GM21381 (cell line): ENCODE data around the gene PPIP5K1.

Source experiments
- ATAC-seq: cut with Tn5 transposase; IDR thresholded peaks from one replicate; pipeline ENCODE4 v1.9.1; 2021; ENCODE audit warnings: mild to moderate bottlenecking, moderate library complexity; ENCODE audit not compliant: unreplicated experiment

PPIP5K1 gene

DNA sequence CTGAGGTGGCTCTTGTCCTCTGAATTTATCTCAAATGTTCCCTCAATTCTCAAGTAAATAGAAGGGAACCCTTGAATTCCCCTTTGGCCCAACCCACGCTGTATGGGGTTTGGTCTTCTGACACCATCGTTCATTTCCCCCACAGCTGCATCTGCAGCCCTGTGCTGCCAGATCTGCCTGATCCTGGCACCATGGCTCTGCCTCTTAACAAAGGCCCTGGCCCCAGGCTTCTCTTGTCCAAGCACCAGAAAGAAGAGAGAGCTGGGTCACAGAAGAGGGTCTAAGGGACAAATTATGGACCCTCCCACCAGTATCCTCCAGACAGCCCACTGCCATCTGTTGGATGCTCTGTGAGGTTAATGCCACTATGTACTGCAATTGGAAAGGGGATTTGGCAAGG, 70.8 kb downstream of the PPIP5K1 start:
- no peak for ATAC-seq

DNA sequence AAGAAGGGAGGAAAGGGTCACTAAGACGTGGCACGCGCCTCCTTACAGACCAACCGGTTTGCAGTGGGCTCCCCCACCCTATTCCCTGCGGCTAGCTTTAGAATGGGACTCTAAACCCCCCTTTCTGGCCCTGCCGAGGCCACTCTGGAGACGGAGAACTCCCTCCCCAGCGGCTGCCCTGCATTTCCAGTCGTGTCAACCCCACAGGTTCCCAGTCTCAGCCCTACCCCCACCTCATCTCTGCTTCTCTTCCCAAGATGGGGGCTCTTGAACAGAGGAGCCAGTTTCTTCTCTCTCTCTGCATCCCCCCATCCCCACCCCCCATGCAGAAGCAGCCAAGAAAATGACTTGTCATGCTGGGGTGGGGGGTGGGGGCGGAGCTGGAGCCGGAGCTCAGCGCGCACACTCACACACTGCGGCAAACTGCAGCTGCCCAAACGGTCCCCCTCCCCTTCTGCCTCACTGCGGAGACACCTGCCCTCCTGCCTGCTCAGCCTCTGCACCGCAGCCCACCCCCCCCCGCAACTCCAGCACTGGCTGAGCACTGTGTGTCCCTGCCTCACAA, 71.7 kb downstream of the PPIP5K1 start:
- no peak for ATAC-seq

DNA sequence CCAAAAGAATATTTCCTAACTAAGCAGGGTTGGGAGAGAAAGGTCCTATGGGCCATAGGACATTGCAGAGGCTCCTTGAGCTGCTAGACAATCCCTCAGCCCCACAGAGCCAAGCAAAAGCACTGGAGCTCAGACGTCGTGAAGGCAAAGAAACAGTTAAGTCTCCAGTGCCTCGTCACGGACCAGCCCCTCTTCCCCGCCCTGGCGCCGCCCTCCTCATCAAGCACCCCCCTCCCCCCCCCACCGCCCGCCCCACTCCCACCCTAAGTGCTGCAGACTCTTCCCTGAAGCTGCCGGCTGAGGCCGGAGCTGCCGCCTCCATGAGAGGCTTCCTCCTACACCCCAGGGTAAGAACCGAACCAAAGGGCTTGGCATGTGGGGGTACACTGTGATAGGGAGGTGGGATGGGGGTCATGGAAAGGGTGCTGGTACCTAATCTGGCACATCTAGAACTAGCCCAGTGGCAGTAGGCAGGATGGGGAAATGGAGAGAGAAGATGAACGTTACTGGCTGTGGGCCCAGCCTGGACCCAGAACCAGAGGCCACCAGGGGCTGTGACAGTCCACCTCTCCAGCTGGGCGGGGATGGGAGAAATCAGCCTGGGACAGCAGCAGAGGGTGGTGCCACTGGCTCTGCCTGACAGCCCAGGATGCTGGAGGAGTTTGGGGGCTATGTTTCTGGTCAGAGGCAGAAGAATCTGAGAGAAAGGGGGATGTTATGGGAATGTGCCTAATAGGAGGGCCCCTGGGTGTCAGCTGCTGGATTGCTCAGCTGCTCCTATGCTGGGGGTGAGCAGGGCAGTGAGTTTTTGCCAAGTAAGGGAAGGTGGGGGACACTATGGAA, 72.4 kb downstream of the PPIP5K1 start, which contains the start of gene MAP1A:
TSS of gene MAP1A (plus strand) at position 255 of the 843 bp plus-strand sequence. CDS start 3,866 bp downstream, outside the sequence.
- no peak for ATAC-seq

DNA sequence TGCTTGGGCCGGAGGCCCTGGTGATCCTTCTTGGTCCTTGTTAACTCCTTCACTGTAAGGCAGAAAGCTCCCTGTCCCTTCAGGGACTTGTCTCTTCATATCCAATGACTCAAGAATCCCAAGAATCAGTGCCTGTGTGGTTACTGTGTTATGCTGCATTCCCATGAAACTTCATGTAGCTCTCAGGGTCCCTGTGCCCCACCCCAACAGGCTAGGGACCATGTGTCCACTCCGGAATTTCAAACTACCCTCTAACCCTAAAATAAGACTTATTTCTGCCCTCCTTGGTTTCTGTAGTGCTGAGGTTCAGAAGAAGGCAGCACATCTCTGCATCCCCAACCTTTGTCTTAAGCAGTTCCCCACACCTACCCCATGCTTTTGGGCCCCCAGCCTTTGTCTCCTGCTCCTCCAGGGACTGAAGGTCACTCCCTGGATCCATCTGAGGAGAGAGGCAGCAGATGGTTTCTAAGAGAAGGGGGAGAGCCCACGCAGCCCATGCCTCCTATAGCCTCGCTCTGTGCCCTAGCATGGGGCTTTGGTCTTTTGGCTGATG, 73.1 kb downstream of the PPIP5K1 start:
- ATAC-seq: no peak

DNA sequence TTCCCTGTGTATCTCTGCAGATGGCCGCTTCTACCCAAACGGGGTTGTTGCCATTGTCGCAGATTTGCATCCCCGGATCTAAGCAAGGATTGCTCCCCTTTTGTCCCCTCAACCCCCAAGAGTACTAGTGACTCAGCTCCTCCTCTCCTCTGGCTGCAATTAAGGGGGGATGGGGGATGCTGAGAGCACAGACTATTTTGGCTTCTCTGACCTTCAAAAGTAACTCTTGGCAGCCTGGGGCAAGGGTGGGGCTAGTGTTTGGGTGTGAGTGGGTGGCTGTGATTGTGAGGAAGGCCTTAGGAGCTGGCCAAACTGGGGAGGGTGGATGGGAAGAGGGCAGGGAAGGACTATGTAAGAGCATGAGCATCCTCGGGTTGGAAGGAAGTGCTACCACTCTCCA, 73.8 kb downstream of the PPIP5K1 start:
- ATAC-seq: no peak

DNA sequence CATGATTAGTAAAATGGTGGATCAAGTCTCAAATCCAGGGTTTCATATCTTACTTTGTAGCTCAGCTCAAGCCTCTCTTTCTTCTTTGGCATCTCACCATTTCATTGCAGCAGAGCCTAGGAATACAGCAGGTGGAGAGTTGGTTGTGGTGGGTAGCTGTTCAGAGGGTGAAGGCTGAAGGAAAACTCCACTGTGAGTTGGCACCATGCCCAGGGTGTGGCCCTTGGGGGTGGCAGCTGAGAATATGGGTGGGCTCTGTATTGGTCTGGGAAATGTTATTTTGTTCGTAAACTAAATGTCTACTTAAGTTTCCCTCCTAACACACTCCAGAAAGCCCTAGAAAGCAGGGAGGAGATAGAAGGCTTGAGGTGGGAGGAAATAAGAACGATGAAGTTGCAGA, 74.3 kb downstream of the PPIP5K1 start:
- no peak for ATAC-seq

DNA sequence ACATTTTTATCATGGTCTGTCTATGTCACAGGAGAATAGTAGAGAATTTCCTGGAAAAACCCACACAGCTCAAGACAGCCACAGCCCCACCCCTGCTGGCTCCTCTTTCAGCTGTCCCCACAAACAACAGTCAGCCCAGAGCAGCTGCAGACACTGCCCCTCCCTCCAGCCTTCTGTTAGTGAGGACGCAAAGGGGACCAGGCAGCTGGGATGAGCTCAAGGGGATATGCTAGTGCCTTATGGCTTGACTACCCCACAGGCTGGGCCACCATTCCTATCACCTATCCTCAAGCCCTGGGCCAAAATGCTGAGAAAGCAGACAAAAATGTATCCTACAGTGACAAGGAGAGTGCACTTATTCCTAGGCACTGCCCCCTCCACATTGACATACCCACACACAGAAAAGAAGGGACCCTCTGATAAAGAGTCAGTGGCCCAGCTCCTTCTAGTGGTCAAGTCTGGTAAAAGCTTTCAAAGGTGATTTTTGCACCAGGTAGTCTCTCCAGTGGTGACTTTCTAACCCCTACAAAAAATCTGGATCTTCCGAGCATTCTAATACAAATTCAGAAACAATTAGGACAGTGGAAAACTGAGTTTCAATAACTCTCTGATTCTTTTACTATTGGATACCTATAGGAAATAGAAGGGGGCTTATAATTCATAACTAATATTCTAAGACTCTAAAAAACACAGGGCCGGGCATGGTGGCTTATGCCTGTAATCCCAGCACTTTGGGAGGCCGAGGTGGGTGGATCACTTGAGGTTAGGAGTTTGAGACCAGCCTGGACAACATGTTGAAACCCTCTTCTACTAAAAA, 75.6 kb downstream of the PPIP5K1 start:
- ATAC-seq: no peak

DNA sequence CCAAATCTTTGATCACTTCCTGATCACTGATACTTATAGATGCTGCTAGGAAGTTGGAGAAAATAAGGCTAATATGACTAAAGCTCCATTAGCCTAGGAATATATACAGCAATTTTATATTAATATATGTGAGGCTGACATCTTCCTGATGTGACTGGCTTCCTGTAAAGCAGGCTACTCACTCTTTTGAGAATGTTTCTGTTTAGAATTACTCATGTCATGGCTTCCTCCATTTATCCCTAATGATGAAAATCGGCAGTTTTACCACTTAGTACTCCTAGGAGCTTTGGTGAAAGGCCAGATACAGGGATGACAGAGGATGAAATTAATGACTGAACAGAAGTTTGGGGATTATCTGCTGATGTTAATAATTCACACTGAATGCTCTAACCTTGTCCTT, 76.5 kb downstream of the PPIP5K1 start:
- no peak for ATAC-seq

DNA sequence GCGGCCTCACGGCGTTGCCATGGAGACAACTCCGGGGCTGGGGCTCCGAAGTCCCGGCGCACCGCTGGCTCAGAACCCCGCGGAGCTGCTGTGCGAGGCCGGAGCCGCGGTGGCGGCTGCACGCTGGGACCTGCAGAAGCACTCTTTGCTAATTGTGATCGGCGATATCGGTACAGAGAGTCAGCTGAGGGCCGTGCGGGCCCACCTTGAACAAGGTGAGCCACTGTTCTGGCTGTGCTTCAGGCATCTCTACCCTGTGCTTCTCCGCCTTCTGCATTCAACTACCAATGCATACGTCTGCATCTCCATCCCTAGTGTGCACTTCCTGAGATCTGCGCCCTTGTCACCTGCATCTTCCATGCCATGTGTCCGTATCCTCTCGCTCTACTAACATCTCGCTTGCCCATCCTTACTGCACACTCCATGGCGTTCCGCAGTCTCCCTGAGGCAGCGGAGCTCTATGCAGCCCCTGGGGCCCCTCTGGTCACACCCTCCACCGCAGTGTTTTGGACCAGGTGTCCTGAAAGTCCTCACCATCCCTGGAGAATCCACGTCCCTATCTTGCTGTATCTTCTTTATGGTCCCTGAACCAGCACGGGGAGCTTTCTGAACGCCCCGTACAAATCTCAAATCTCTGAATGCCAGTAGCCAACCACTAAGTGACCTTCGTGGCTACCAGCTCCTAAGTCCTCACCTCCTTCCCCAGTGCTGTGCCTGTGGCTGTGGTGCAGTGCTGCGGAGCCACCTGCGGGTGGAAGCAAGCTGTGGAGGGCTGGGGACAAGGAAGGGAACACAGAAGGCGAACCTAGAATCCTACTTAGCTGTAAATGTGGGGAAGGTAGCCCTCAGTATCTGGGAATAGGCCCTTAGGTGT, 78.8 kb downstream of the PPIP5K1 start:
- ATAC-seq: peak; percentile 4

DNA sequence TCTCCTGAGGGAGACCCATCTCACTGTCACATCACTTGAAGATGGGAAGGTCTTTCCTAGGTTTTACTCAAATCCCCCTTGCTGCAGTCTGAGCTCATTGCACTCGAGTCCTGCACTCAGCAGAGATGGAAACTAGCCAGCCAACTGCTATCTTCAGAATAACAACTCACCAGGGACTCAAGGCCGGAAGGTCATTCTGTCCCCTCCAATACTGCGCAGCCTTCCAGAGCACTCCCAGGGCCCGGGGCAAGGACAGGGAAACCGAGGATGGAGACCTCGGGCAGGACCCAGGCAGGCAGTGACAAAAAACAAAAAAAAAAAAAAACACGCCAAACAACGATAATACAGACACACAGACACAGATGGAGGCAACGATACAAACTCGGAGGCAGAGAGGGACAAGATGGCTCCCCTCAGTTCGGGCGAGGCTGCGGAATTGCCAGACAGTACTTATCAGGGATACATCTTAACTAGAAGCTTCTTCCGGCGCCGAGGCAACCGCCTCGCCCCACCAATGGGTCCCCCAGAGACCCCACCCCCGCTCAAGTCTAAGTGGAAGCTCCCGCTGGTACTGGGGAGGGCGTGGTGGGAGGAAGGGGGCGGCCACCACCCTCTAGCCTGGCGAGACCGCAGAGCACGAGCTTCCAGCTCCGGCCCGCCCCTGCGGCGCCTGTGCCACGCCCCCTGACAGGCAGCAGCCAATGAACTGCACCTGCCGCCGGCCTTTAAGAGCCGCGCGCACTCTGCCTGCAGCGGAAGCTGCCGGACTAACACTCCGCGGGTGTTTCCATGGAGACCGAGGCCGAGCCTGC, 79.6 kb downstream of the PPIP5K1 start:
- ATAC-seq: peak; percentile 98

DNA sequence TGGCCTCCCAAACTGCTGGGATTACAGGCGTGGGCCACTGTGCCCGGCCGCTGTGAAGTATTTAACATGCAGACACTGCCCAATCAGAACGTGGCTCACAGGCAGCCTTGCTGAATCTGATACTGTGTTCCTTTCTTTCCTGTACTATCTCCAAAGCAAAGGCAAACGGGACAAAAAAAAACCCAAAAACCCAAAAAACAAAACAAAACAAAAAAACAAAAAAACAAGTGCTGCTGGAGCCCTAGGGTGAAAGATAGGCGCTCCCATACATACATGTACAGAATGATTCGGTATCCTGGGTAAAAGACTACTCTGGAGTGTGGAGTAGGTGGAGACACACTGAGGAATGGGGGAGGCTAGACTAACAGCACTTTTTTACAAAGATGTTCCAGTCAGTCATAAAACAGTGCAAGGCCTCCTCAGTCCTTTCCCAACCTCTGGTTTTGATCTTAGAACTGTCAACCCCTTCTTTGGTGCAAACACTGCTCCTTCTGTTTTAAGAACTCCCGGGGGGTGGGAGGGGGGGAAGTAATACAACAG, 80.3 kb downstream of the PPIP5K1 start:
- no peak for ATAC-seq

DNA sequence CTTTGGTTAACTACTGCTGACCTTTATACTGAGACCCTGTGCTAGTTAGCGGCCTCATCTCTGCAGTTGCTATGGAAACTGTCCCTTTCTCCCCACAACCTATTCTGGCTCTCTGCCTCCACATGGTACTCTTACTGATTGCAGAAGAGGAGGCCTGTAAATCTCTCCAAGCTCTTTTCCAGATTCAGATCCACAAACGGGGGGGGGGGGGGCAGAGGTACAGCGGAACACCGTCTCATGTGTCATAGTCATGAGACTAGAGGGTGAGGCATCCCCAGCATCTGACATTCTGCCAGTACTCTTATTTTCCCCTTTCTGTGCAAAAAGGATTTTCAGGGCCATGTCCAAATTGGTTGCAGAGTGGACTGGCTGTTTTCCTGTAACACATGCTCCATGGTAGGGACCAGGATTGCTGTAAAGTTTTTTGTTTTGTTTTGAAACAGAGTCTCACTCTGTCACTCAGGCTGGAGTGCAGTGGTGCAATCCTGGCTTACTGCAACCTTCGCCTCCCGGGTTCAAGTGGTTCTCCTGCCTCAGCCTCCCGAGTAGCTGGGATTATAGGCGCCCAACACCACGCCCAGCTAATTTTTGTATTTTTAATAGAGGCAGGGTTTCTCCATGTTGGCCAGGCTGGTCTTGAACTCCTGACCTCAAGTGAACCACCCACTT, 80.9 kb downstream of the PPIP5K1 start:
- ATAC-seq: no peak

DNA sequence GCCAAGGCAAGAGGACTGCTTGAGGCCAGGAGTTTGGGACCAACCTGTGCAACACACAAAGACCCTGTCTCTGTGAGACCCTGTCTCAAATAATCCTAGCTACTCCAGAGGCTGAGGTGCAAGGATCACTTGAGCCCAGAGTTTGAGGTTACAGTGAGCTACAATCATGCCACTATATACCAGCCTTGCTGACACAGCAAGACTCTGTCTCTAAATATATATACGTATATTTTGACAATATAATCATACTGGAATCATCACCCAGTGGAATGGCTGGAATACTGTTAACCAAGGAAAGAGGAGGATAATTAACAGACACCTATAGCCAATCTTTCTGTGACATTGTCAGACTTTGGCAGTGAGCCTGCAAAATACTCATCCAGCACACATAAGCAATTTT, 81.6 kb downstream of the PPIP5K1 start:
- no peak for ATAC-seq

DNA sequence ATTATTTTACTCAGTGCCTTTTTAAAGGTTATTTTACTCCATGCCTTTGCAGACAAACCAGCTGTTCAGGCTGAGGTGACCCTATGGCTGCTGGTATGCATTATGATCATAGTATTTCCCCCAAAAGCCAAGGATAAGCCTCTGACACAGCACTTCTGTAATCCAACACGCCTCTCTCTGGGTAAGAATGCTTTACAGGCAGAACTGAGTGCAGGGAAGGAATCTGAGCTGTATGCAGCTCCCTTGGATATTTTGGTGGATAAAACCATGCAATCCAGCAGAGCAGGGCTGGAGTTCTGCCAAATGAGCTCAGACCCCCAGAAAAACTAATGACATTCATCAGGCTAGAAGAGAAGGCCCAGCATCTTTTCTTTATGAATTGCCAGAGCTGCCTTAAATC, 84.3 kb downstream of the PPIP5K1 start:
- ATAC-seq: no peak

DNA sequence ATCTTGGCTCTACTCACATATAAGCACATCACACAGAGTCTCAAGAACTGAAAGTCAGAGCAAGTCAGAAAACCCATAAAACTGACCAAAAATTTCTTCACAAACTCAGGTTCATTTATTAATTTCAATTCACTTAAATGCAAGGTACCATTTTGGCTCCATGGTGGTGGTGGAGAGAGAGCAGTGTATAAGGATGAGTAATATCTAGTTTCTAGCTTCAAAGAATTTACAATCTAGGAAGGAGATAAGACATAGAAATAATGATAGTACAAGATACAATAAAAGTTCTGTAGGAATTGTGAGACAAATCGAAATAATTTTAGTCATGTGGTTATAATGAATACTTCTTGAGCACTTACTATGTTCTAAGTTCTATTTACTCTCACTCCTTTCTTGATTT, 90.4 kb downstream of the PPIP5K1 start:
- no peak for ATAC-seq

DNA sequence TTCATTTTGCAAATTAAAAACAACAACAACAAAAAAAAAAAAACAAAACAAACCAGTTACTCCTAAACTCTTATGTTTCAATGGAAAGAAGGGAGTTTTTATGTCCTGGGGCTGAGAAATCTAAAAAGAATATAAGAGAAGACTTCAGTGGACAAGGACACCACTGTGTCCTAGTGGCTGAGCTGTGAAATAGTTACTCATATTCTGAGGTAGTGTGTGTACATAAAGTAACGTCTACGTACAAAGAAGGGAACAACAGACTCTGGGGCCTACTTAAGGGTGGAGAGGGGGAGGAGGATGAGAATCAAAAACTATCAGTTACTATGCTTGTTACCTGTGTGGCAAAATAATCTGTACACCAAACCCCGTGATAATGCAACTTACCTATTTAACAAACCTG, 91.0 kb downstream of the PPIP5K1 start:
- ATAC-seq: no peak

DNA sequence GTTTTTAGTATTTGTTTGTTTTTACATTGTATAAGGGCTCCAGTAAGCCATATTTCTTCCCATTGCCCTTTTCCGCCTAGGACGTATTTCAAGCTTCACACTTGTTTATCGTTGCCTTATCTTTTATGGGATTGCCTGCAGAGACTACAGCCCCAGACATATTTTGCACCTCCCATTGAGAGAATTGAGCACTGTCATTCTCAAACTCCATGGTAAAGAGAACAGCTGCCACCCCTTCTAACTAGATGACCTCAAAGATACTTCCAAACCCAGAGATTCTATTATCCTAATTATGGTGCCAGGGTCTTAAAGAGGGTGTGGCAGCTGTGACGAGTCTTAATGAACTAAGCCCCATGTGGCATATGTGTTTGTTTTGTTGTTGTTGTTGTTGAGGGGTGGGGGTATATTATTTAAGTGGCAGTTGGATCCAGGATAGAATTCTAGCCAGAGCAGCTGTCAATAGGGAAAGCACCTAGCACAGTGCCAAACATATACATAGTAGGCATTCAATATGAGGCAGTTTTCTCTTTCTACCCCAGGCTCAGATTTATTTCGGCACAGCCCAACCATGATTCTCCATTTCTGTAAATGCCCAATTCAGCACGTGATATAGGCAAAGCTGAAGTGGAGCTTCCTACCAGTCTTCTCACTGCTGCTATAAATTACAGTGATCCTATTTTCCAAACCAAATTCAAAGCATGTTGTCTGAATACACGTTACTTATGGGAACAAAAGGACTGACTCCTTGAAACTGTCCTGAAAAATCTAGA, 96.1 kb downstream of the PPIP5K1 start:
- no peak for ATAC-seq
